ENCODE data around the gene SIT1. TPM values are rescaled to one million over a fixed set of nuclear protein-coding genes. Genes with fewer than 3 reads are reported as not detected.
A peak's percentile ranks its signal among the peaks of the same experiment; 100 is the strongest.

SIT1 gene
- total RNA-seq, 3 donors from 2014 or later (not counting 1 experiment from before 2014, with no cell fraction given), result 1.2 to 1.4 TPM; not detected in 1

- Mint-ChIP-seq H3K9me3 (no peaks in the 10 kb centered on the region), H3K4me3 (no peak overlapping the region), H3K27ac (no peak overlapping the region), H3K4me1 (peaks cover 36 to 42% of the 10 kb centered on the region in 2 donors), H3K27me3 (ENCODE audit: low read depth in 2 of 2) (no peaks in the 10 kb centered on the region), H3K36me3 (no peaks in the 10 kb centered on the region)
- Histone ChIP-seq H3K9me3 (ENCODE audit: control insufficient read depth, insufficient read depth, low read length) (no peaks in the 10 kb centered on the region), H3K27ac (ENCODE audit: low read length) (no peak overlapping the region), H3K4me1 (ENCODE audit: control insufficient read depth, insufficient read depth, low read length) (peaks cover 39% of the 10 kb centered on the region), H3K4me3 (ENCODE audit: low read length) (no peak overlapping the region), H3K27me3 (ENCODE audit: control insufficient read depth, insufficient read depth, low read length) (no peaks in the 10 kb centered on the region), H3K36me3 (ENCODE audit: control insufficient read depth, insufficient read depth, low read length) (no peaks in the 10 kb centered on the region)
- 76% methylated on average over 5 of the region's 5 CpGs for WGBS (ENCODE audit: insufficient coverage)
- intact Hi-C loops (cut with micrococcal nuclease), result no loop called here
- DNase-seq, result no peak
- TF ChIP-seq CTCF (IDR thresholded peaks at IDR 0.05), result no peak
- no peak for ATAC-seq
Measured at GRCh38 chr9:35666549-35666948, 15.8 kb upstream of the SIT1 start.

- H3K4me3 ChIP-seq (ENCODE audit: low read length), result no peak overlapping the region
- ATAC-seq (no peak), DNase-seq (no peak)
- H3K27ac Mint-ChIP-seq, result no peak overlapping the region
- peaks cover 2% of the 10 kb centered on the region for H3K36me3 ChIP-seq (ENCODE audit: control insufficient read depth, insufficient read depth, low read length)
- H3K9me3 Mint-ChIP-seq, result no peaks in the 10 kb centered on the region
- peak overlapping the region; percentile 52 for H3K4me3 Mint-ChIP-seq
- no peaks in the 10 kb centered on the region for H3K9me3 ChIP-seq (ENCODE audit: control insufficient read depth, insufficient read depth, low read length)
- no peaks in the 10 kb centered on the region for H3K27me3 ChIP-seq (ENCODE audit: control insufficient read depth, insufficient read depth, low read length)
- H3K36me3 Mint-ChIP-seq, result no peaks in the 10 kb centered on the region
- no peaks in the 10 kb centered on the region for H3K27me3 Mint-ChIP-seq (ENCODE audit: low read depth in 2 of 2)
- H3K4me1 Mint-ChIP-seq, result peaks cover 37 to 46% of the 10 kb centered on the region in 2 donors
- no peak for TF ChIP-seq CTCF (IDR thresholded peaks at IDR 0.05)
- peaks cover 44% of the 10 kb centered on the region for H3K4me1 ChIP-seq (ENCODE audit: control insufficient read depth, insufficient read depth, low read length)
- no peak overlapping the region for H3K27ac ChIP-seq (ENCODE audit: low read length)
- intact Hi-C loops (cut with micrococcal nuclease), result no loop called here
- WGBS (ENCODE audit: insufficient coverage), result 100% methylated on average over 1 of the region's 1 CpG
Measured at GRCh38 chr9:35666045-35666444, 15.3 kb upstream of the SIT1 start.

- Histone ChIP-seq H3K4me1 (ENCODE audit: control insufficient read depth, insufficient read depth, low read length) (peaks cover 50% of the 10 kb centered on the region), H3K27ac (ENCODE audit: low read length) (peak overlapping the region; percentile 64), H3K9me3 (ENCODE audit: control insufficient read depth, insufficient read depth, low read length) (no peaks in the 10 kb centered on the region), H3K27me3 (ENCODE audit: control insufficient read depth, insufficient read depth, low read length) (no peaks in the 10 kb centered on the region), H3K36me3 (ENCODE audit: control insufficient read depth, insufficient read depth, low read length) (peaks cover 8% of the 10 kb centered on the region), H3K4me3 (ENCODE audit: low read length) (peak overlapping the region; percentile 58)
- H3K36me3 Mint-ChIP-seq, result no peaks in the 10 kb centered on the region
- peak overlapping the region; percentile 91 for H3K4me3 Mint-ChIP-seq
- H3K9me3 Mint-ChIP-seq, result no peaks in the 10 kb centered on the region
- ATAC-seq, result no peak
- peak overlapping the region; percentile 50 to 95 for H3K27ac Mint-ChIP-seq
- peaks cover 40 to 52% of the 10 kb centered on the region in 2 donors for H3K4me1 Mint-ChIP-seq
- TF ChIP-seq CTCF (IDR thresholded peaks at IDR 0.05), result no peak
- DNase-seq, result no peak
- 19% methylated on average over 3 of the region's 5 CpGs for WGBS (ENCODE audit: insufficient coverage)
- intact Hi-C loops (cut with micrococcal nuclease), result no loop called here
- no peaks in the 10 kb centered on the region for H3K27me3 Mint-ChIP-seq (ENCODE audit: low read depth in 2 of 2)
Measured at GRCh38 chr9:35665471-35665818, 14.7 kb upstream of the SIT1 start.

Data from natural killer cell (primary cell).